ENCODE results near the gene P4HA2. TPM values are rescaled to one million over a fixed set of nuclear protein-coding genes. Genes with fewer than 3 reads are reported as not detected.
"Not testable (repeated sequence)": the region's sequence is repeated elsewhere in the genome, so short reads cannot be mapped to it uniquely, and the experiment has no call there.

The P4HA2 gene
- total RNA-seq, 1 donor from 2014 or later, result 26.9 TPM

- DNase-seq (ENCODE audit: low spot score) (no peak), ATAC-seq (peak; percentile 44)
- intact Hi-C loops (cut with DNase I), result no loop called here
These were observed 45.2 kb downstream of the P4HA2 start for GRCh38 chr5:132182359-132183040.

GRCh38 chr5:132181011-132181629 lies 46.5 kb downstream of the P4HA2 start:
- peak; percentile 63 for ATAC-seq
- no peak for DNase-seq (ENCODE audit: low spot score)
- intact Hi-C loops (cut with DNase I), result no loop called here

- DNase-seq (ENCODE audit: low spot score), result no peak
- intact Hi-C loops (cut with DNase I), result no loop called here
These were observed 47.4 kb downstream of the P4HA2 start for GRCh38 chr5:132180134-132180745.

GRCh38 chr5:132179405-132179804 lies 48.2 kb downstream of the P4HA2 start:
- DNase-seq (ENCODE audit: low spot score) (no peak), ATAC-seq (no peak)
- intact Hi-C loops (cut with DNase I), result no loop called here

More at GRCh38 chr5:132180134-132180745, 47.4 kb downstream of the P4HA2 start:
- ATAC-seq, result peak; percentile 73

GRCh38 chr5:132177691-132178149 lies 49.9 kb downstream of the P4HA2 start:
- no peak for ATAC-seq
- intact Hi-C loops (cut with DNase I), result no loop called here
- no peak for DNase-seq (ENCODE audit: low spot score)

GRCh38 chr5:132176987-132177386 lies 50.7 kb downstream of the P4HA2 start:
- no peak for DNase-seq (ENCODE audit: low spot score)
- intact Hi-C loops (cut with DNase I), result no loop called here
- ATAC-seq, result no peak

GRCh38 chr5:132176521-132176945 lies 51.1 kb downstream of the P4HA2 start:
- DNase-seq (ENCODE audit: low spot score), result no peak
- no peak for ATAC-seq
- intact Hi-C loops (cut with DNase I), result no loop called here

- no peak for ATAC-seq
- no peak for DNase-seq (ENCODE audit: low spot score)
- intact Hi-C loops (cut with DNase I), result no loop called here
These were observed 64.7 kb downstream of the P4HA2 start for GRCh38 chr5:132162945-132163344.

GRCh38 chr5:132161574-132162326 lies 65.9 kb downstream of the P4HA2 start:
- ATAC-seq; DNase-seq (ENCODE audit: low spot score); intact Hi-C loops (cut with DNase I): not testable (repeated sequence)

GRCh38 chr5:132156413-132156812 lies 71.2 kb downstream of the P4HA2 start:
- ATAC-seq (no peak), DNase-seq (ENCODE audit: low spot score) (no peak)
- intact Hi-C loops (cut with DNase I), result no loop called here

GRCh38 chr5:132150565-132150964 lies 77.1 kb downstream of the P4HA2 start:
- no peak for ATAC-seq
- DNase-seq (ENCODE audit: low spot score), result no peak

GRCh38 chr5:132147663-132148062 lies 80.0 kb downstream of the P4HA2 start:
- no peak for DNase-seq (ENCODE audit: low spot score)
- intact Hi-C loops (cut with DNase I), result no loop called here
- ATAC-seq, result no peak

More at GRCh38 chr5:132150565-132150964, 77.1 kb downstream of the P4HA2 start:
- intact Hi-C loops (cut with DNase I), result no loop called here

- DNase-seq (ENCODE audit: low spot score); intact Hi-C loops (cut with DNase I); ATAC-seq: not testable (repeated sequence)
These were observed 82.3 kb downstream of the P4HA2 start for GRCh38 chr5:132145326-132145725.

- intact Hi-C loops (cut with DNase I), result no loop called here
- ATAC-seq, result no peak
- no peak for DNase-seq (ENCODE audit: low spot score)
These were observed 84.5 kb downstream of the P4HA2 start for GRCh38 chr5:132143148-132143547.

- ATAC-seq (no peak), DNase-seq (ENCODE audit: low spot score) (no peak)
- intact Hi-C loops (cut with DNase I), result no loop called here
These were observed 85.2 kb downstream of the P4HA2 start for GRCh38 chr5:132142459-132142858.

Small RNA genes lying within 50 kb of the gene (microRNA-seq; reads per million reads assigned to microRNA genes)
- gene MIR6830, result not detected

Other genes with a start within 250 kb of the P4HA2 start
- gene ACSL6, start 216.2 kb downstream of the P4HA2 start, total RNA-seq, result 3.3 TPM
- gene IL3, start 167.2 kb downstream of the P4HA2 start, total RNA-seq, result not detected
- gene CSF2, start 154.1 kb downstream of the P4HA2 start, total RNA-seq, result not detected
- gene PDLIM4, start 29.8 kb upstream of the P4HA2 start, total RNA-seq, result 50.2 TPM
- gene SLC22A4, start 66.5 kb upstream of the P4HA2 start, total RNA-seq, result 5.7 TPM
- 16.0 TPM for gene SLC22A5, start 141.9 kb upstream of the P4HA2 start, total RNA-seq

Data from sciatic nerve (tissue), 2 donors.